Vagina (tissue), 2 donors: ENCODE measurements around the gene MYH14. TPM values are rescaled to one million over a fixed set of nuclear protein-coding genes. Genes with fewer than 3 reads are reported as not detected.
"Not testable (repeated sequence)": the region's sequence is repeated elsewhere in the genome, so short reads cannot be mapped to it uniquely, and the experiment has no call there.

Experiments used
- DNase-seq, 2 donors: peaks; one replicate each; pipeline ENCODE4 v3.0.0-alpha.2; 2017; ENCODE audit errors: extremely low spot score in 2 of 2
- H3K27ac ChIP-seq: fragments of 200-600 bp; sonication (generic); one replicate; pipeline ENCODE4 v1.5.1; 2019
- H3K27me3 ChIP-seq: fragments of 200-600 bp; sonication (generic); one replicate; pipeline ENCODE4 v1.5.1; 2019
- H3K36me3 ChIP-seq, 2 donors: fragments of 200-600 bp; sonication (generic); one replicate each; pipeline ENCODE4 v1.5.1; 2017 to 2019
- H3K4me1 ChIP-seq: fragments of 200-600 bp; sonication (generic); one replicate; pipeline ENCODE4 v1.5.1; 2019
- H3K4me3 ChIP-seq, 2 donors: fragments of 200-600 bp; sonication (generic); 1 replicate in 1 of 2; 2 replicates in 1 of 2; pipeline ENCODE4 v1.5.1; 2016 to 2019
- H3K9me3 ChIP-seq: fragments of 200-600 bp; sonication (generic); one replicate; pipeline ENCODE4 v1.5.1; 2019
- CTCF ChIP-seq, 3 experiments: fragments of 450-650 bp in 2 of 3; fragments of 200-600 bp in 1 of 3; sonication (generic) in 1 of 3; IDR thresholded peaks; one replicate each; pipeline ENCODE4 v1.5.1; 2017 to 2019; ENCODE audit warnings: antibody characterized with exemption in 3 of 3, mild to moderate bottlenecking in 2 of 3, moderate library complexity in 2 of 3
- POLR2A ChIP-seq, 2 donors: fragments of 450-650 bp; IDR thresholded peaks; one replicate each; pipeline ENCODE4 v1.6.1; 2017; ENCODE audit warnings: antibody characterized with exemption in 2 of 2, mild to moderate bottlenecking in 2 of 2, moderate library complexity in 2 of 2
- POLR2AphosphoS5 ChIP-seq, 2 donors: sonication (generic); formaldehyde crosslinking; IDR thresholded peaks; one replicate each; pipeline ENCODE4 v1.9.0; 2017; ENCODE audit warnings: antibody characterized with exemption in 2 of 2, mild to moderate bottlenecking in 2 of 2, low read depth in 1 of 2; ENCODE audit not compliant: insufficient read depth in 1 of 2
- intact Hi-C: fragments of 100-400 bp; cut with DNase I; formaldehyde crosslinking; loops from one replicate; pipeline ENCODE4 v1.15.1; 2023
- total RNA-seq: library from RNA; depleted of rRNA; stranded (reverse); fragments of >200 nt; gene quantifications from one replicate; pipeline ENCODE4 v1.2.3, GENCODE V29; 2016

Gene MYH14
- total RNA-seq, 1 donor from 2014 or later, result 51.6 TPM

GRCh38 chr19:50222691-50223438 is 19.4 kb downstream of the MYH14 start:
- H3K36me3 ChIP-seq, result peaks cover 0 to 5% of the 10 kb centered on the region in 2 donors
- no peak for DNase-seq
- H3K4me3 ChIP-seq, result no peak overlapping the region
- intact Hi-C loops, result no loop called here
- H3K4me1 ChIP-seq, result no peaks in the 10 kb centered on the region
- TF ChIP-seq POLR2A (IDR thresholded peaks at IDR 0.05), result no peak
- no peak for TF ChIP-seq POLR2AphosphoS5 (IDR thresholded peaks at IDR 0.05; ENCODE audit: insufficient read depth in 1 of 2, low read depth in 1 of 2)
- TF ChIP-seq CTCF (IDR thresholded peaks at IDR 0.05), result no peak
- no peak overlapping the region for H3K27ac ChIP-seq
- H3K9me3 ChIP-seq, result no peaks in the 10 kb centered on the region
- H3K27me3 ChIP-seq, result no peaks in the 10 kb centered on the region

- no peak overlapping the region for H3K27ac ChIP-seq
- no peaks in the 10 kb centered on the region for H3K9me3 ChIP-seq
- H3K4me3 ChIP-seq, result no peak overlapping the region
- no peak for DNase-seq
- H3K27me3 ChIP-seq, result no peaks in the 10 kb centered on the region
- intact Hi-C loops, result no loop called here
- TF ChIP-seq POLR2A (IDR thresholded peaks at IDR 0.05) (no peak), POLR2AphosphoS5 (IDR thresholded peaks at IDR 0.05; ENCODE audit: insufficient read depth in 1 of 2, low read depth in 1 of 2) (no peak), CTCF (IDR thresholded peaks at IDR 0.05) (no peak)
- H3K36me3 ChIP-seq, result peaks cover 0 to 5% of the 10 kb centered on the region in 2 donors
- no peaks in the 10 kb centered on the region for H3K4me1 ChIP-seq
Measured at GRCh38 chr19:50223439-50223716, 20.0 kb downstream of the MYH14 start.

GRCh38 chr19:50224986-50225747 is 21.7 kb downstream of the MYH14 start:
- TF ChIP-seq POLR2A (IDR thresholded peaks at IDR 0.05), result no peak
- no peak for TF ChIP-seq CTCF (IDR thresholded peaks at IDR 0.05)
- no peak for TF ChIP-seq POLR2AphosphoS5 (IDR thresholded peaks at IDR 0.05; ENCODE audit: insufficient read depth in 1 of 2, low read depth in 1 of 2)
- Histone ChIP-seq H3K36me3 (peaks cover 0 to 5% of the 10 kb centered on the region in 2 donors), H3K4me3 (no peak overlapping the region), H3K27ac (no peak overlapping the region), H3K9me3 (no peaks in the 10 kb centered on the region), H3K4me1 (no peaks in the 10 kb centered on the region), H3K27me3 (no peaks in the 10 kb centered on the region)
- intact Hi-C loops, result no loop called here
- DNase-seq, result no peak

GRCh38 chr19:50226536-50226935 is 23.1 kb downstream of the MYH14 start:
- TF ChIP-seq POLR2A (IDR thresholded peaks at IDR 0.05) (no peak), POLR2AphosphoS5 (IDR thresholded peaks at IDR 0.05; ENCODE audit: insufficient read depth in 1 of 2, low read depth in 1 of 2) (no peak), CTCF (IDR thresholded peaks at IDR 0.05) (no peak)
- H3K27me3 ChIP-seq, result no peaks in the 10 kb centered on the region
- H3K4me1 ChIP-seq, result no peaks in the 10 kb centered on the region
- H3K4me3 ChIP-seq, result no peak overlapping the region
- no peaks in the 10 kb centered on the region for H3K9me3 ChIP-seq
- H3K36me3 ChIP-seq, result peaks cover 0 to 5% of the 10 kb centered on the region in 2 donors
- intact Hi-C loops, result no loop called here
- no peak for DNase-seq
- no peak overlapping the region for H3K27ac ChIP-seq

- H3K27me3 ChIP-seq, H3K36me3 ChIP-seq, H3K27ac ChIP-seq, H3K4me1 ChIP-seq, DNase-seq, H3K4me3 ChIP-seq, H3K9me3 ChIP-seq, intact Hi-C loops: not testable (repeated sequence)
Measured at GRCh38 chr19:50228153-50228552, 24.7 kb downstream of the MYH14 start.
